ENCODE data around the gene INSC. TPM values are rescaled to one million over a fixed set of nuclear protein-coding genes. Genes with fewer than 3 reads are reported as not detected.

INSC gene
- total and polyA plus RNA-seq, 2 of the 13 experiments (the other 11 are each of a cell fraction or from before 2014, with no cell fraction given) = 0.09 TPM; not detected in 1

DNA sequence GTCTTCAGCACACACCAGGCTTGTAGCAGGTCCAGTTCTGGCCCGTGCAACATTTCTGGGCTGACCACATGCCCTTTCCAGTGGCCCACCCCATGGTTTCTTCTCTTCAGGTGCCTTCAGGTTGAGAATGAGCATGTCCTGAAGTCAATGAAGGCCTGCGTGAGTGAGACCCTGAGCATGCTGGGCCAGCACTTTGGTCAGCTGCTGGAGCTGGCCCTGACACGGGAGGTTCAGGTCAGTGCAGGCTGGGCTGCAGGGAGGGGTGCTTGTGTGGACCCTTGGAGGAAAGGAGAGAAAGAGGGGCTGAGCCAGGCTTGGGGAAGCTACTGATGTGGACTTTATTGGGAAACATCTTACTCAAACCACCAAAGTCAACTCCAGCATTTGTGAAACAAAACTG, 63.5 kb downstream of the INSC start:
- in situ Hi-C loops (cut with HindIII; ENCODE audit: extremely low pct_ligation_motif_present, low pct_unique_long_range_greater_than_20kb) (no loop called here), intact Hi-C loops (cut with micrococcal nuclease; ENCODE audit: unreplicated experiment) (no loop called here)
- Histone ChIP-seq H3K9ac (ENCODE audit: insufficient read depth, low read depth, low read length) (no peak overlapping the region), H2AFZ (ENCODE audit: low read length) (no peak overlapping the region), H3K4me3 (replicated peaks in 1 of 3; ENCODE audit: insufficient read depth in 1 of 3, low read depth in 2 of 3, low read length in 3 of 3) (no peak overlapping the region), H3K4me1 (ENCODE audit: insufficient read depth, low read length) (no peaks in the 10 kb centered on the region), H3K79me2 (ENCODE audit: insufficient read depth, low read length) (no peaks in the 10 kb centered on the region), H3K36me3 (replicated peaks in 1 of 2; ENCODE audit: control insufficient read depth in 1 of 2, insufficient read depth in 2 of 2, low read length in 2 of 2) (no peaks in the 10 kb centered on the region), H3K4me2 (ENCODE audit: low read depth, low read length) (no peak overlapping the region), H4K20me1 (ENCODE audit: insufficient read depth, low read length) (no peaks in the 10 kb centered on the region), H3K27me3 (ENCODE audit: control insufficient read depth in 1 of 2, insufficient read depth in 2 of 2, low read length in 2 of 2) (peaks cover 0 to 5% of the 10 kb centered on the region in 2 experiments; a peak in 2 of 5 replicates), H3K9me3 (ENCODE audit: low read length) (no peaks in the 10 kb centered on the region), H3K27ac (ENCODE audit: extremely low read length, insufficient read depth, low read length) (no peak overlapping the region)
- DNase-seq (ENCODE audit: low spot score) = no peak
- POLR2A ChIA-PET = no interaction called here
- no peak for FAIRE-seq
- BruUV-seq (replicated peaks) = no TSS peak
- 0% methylated on average over 2 of the region's 3 CpGs for WGBS (ENCODE audit: low lambda C conversion rate)
- TF ChIP-seq ELF3 (CRISPR knock-in tag; IDR thresholded peaks at IDR 0.05) (no peak), ZNF747 (CRISPR knock-in tag; IDR thresholded peaks at IDR 0.05; ENCODE audit: borderline replicate concordance) (no peak), ZNF12 (CRISPR knock-in tag; IDR thresholded peaks at IDR 0.05) (no peak), ZNF780A (CRISPR knock-in tag; IDR thresholded peaks at IDR 0.05) (no peak), SP4 (CRISPR knock-in tag; IDR thresholded peaks at IDR 0.05) (no peak), ZNF652 (CRISPR knock-in tag; IDR thresholded peaks at IDR 0.05; ENCODE audit: borderline replicate concordance, low read depth) (no peak), RAD21 (CRISPR knock-in tag; IDR thresholded peaks at IDR 0.05) (no peak), TGIF2 (CRISPR knock-in tag; IDR thresholded peaks at IDR 0.05) (no peak), PHF8 (CRISPR knock-in tag; IDR thresholded peaks at IDR 0.05) (no peak), HMGA1 (CRISPR knock-in tag; conservative IDR thresholded peaks at IDR 0.05) (no peak), MAFG (CRISPR knock-in tag; IDR thresholded peaks at IDR 0.05) (no peak), HNRNPUL1 (IDR thresholded peaks at IDR 0.05; ENCODE audit: low read depth, low read length) (no peak), NCOR1 (IDR thresholded peaks at IDR 0.05; ENCODE audit: borderline replicate concordance, low read length) (no peak)
- TF ChIP-seq, protein P1, sequence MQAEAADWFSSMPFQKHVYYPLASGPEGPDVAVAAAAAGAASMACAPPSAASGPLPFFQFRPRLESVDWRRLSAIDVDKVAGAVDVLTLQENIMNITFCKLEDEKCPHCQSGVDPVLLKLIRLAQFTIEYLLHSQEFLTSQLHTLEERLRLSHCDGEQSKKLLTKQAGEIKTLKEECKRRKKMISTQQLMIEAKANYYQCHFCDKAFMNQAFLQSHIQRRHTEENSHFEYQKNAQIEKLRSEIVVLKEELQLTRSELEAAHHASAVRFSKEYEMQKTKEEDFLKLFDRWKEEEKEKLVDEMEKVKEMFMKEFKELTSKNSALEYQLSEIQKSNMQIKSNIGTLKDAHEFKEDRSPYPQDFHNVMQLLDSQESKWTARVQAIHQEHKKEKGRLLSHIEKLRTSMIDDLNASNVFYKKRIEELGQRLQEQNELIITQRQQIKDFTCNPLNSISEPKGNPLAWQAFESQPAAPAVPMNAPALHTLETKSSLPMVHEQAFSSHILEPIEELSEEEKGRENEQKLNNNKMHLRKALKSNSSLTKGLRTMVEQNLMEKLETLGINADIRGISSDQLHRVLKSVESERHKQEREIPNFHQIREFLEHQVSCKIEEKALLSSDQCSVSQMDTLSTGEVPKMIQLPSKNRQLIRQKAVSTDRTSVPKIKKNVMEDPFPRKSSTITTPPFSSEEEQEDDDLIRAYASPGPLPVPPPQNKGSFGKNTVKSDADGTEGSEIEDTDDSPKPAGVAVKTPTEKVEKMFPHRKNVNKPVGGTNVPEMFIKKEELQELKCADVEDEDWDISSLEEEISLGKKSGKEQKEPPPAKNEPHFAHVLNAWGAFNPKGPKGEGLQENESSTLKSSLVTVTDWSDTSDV (CRISPR knock-in tag; IDR thresholded peaks at IDR 0.05) = no peak
- TF ChIP-seq, protein P2, sequence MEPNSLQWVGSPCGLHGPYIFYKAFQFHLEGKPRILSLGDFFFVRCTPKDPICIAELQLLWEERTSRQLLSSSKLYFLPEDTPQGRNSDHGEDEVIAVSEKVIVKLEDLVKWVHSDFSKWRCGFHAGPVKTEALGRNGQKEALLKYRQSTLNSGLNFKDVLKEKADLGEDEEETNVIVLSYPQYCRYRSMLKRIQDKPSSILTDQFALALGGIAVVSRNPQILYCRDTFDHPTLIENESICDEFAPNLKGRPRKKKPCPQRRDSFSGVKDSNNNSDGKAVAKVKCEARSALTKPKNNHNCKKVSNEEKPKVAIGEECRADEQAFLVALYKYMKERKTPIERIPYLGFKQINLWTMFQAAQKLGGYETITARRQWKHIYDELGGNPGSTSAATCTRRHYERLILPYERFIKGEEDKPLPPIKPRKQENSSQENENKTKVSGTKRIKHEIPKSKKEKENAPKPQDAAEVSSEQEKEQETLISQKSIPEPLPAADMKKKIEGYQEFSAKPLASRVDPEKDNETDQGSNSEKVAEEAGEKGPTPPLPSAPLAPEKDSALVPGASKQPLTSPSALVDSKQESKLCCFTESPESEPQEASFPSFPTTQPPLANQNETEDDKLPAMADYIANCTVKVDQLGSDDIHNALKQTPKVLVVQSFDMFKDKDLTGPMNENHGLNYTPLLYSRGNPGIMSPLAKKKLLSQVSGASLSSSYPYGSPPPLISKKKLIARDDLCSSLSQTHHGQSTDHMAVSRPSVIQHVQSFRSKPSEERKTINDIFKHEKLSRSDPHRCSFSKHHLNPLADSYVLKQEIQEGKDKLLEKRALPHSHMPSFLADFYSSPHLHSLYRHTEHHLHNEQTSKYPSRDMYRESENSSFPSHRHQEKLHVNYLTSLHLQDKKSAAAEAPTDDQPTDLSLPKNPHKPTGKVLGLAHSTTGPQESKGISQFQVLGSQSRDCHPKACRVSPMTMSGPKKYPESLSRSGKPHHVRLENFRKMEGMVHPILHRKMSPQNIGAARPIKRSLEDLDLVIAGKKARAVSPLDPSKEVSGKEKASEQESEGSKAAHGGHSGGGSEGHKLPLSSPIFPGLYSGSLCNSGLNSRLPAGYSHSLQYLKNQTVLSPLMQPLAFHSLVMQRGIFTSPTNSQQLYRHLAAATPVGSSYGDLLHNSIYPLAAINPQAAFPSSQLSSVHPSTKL (CRISPR knock-in tag; IDR thresholded peaks at IDR 0.05) = no peak
- TF ChIP-seq, protein P3, sequence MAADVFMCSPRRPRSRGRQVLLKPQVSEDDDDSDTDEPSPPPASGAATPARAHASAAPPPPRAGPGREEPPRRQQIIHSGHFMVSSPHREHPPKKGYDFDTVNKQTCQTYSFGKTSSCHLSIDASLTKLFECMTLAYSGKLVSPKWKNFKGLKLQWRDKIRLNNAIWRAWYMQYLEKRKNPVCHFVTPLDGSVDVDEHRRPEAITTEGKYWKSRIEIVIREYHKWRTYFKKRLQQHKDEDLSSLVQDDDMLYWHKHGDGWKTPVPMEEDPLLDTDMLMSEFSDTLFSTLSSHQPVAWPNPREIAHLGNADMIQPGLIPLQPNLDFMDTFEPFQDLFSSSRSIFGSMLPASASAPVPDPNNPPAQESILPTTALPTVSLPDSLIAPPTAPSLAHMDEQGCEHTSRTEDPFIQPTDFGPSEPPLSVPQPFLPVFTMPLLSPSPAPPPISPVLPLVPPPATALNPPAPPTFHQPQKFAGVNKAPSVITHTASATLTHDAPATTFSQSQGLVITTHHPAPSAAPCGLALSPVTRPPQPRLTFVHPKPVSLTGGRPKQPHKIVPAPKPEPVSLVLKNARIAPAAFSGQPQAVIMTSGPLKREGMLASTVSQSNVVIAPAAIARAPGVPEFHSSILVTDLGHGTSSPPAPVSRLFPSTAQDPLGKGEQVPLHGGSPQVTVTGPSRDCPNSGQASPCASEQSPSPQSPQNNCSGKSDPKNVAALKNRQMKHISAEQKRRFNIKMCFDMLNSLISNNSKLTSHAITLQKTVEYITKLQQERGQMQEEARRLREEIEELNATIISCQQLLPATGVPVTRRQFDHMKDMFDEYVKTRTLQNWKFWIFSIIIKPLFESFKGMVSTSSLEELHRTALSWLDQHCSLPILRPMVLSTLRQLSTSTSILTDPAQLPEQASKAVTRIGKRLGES (CRISPR knock-in tag; IDR thresholded peaks at IDR 0.05; ENCODE audit: borderline replicate concordance) = no peak
- CTCF ChIA-PET (ENCODE audit: low intra/inter-chr PET ratio, low total read pairs) = no interaction called here
- ATAC-seq = no peak

Data from HepG2 (cell line).